ENCODE results near the gene NSUN6.

The NSUN6 gene

GRCh38 chr10:18523025-18523424, 128.4 kb downstream of the NSUN6 start:
- no peak for DNase-seq (ENCODE audit: low read depth)
- no peak overlapping the region for H3K4me3 ChIP-seq (ENCODE audit: low read depth, low read length)
- TF ChIP-seq CTCF (conservative IDR thresholded peaks at IDR 0.05; ENCODE audit: low read depth, low read length), result no peak

- H3K4me3 ChIP-seq (ENCODE audit: low read depth, low read length), result no peak overlapping the region
- no peak for TF ChIP-seq CTCF (conservative IDR thresholded peaks at IDR 0.05; ENCODE audit: low read depth, low read length)
- no peak for DNase-seq (ENCODE audit: low read depth)
Measured at GRCh38 chr10:18516851-18517250, 134.5 kb downstream of the NSUN6 start.

GRCh38 chr10:18514537-18514936, 136.8 kb downstream of the NSUN6 start:
- no peak for DNase-seq (ENCODE audit: low read depth)
- H3K4me3 ChIP-seq (ENCODE audit: low read depth, low read length), result no peak overlapping the region
- TF ChIP-seq CTCF (conservative IDR thresholded peaks at IDR 0.05; ENCODE audit: low read depth, low read length), result no peak

GRCh38 chr10:18508587-18508986, 142.8 kb downstream of the NSUN6 start:
- TF ChIP-seq CTCF (conservative IDR thresholded peaks at IDR 0.05; ENCODE audit: low read depth, low read length), result no peak
- DNase-seq (ENCODE audit: low read depth), result no peak
- H3K4me3 ChIP-seq (ENCODE audit: low read depth, low read length), result no peak overlapping the region

GRCh38 chr10:18505456-18506118, 145.8 kb downstream of the NSUN6 start:
- no peak for TF ChIP-seq CTCF (conservative IDR thresholded peaks at IDR 0.05; ENCODE audit: low read depth, low read length)
- DNase-seq (ENCODE audit: low read depth), result peak; percentile 55
- no peak overlapping the region for H3K4me3 ChIP-seq (ENCODE audit: low read depth, low read length)

- no peak for DNase-seq (ENCODE audit: low read depth)
- TF ChIP-seq CTCF (conservative IDR thresholded peaks at IDR 0.05; ENCODE audit: low read depth, low read length), result no peak
Measured at GRCh38 chr10:18504161-18504560, 147.2 kb downstream of the NSUN6 start.

GRCh38 chr10:18501629-18502028, 149.8 kb downstream of the NSUN6 start:
- no peak for TF ChIP-seq CTCF (conservative IDR thresholded peaks at IDR 0.05; ENCODE audit: low read depth, low read length)
- DNase-seq (ENCODE audit: low read depth), result no peak

More at GRCh38 chr10:18504161-18504560, 147.2 kb downstream of the NSUN6 start:
- H3K4me3 ChIP-seq (ENCODE audit: low read depth, low read length), result no peak overlapping the region

More at GRCh38 chr10:18501629-18502028, 149.8 kb downstream of the NSUN6 start:
- H3K4me3 ChIP-seq (ENCODE audit: low read depth, low read length), result no peak overlapping the region
